ENCODE measurements around the gene RALGAPA2.

RALGAPA2 gene

GRCh38 chr20:20585146-20585545, 127.3 kb downstream of the RALGAPA2 start:
- DNase-seq (ENCODE audit: extremely low read depth in 1 of 2, low read depth in 1 of 2): no peak

GRCh38 chr20:20582734-20583133, 129.7 kb downstream of the RALGAPA2 start:
- no peak for DNase-seq (ENCODE audit: extremely low read depth in 1 of 2, low read depth in 1 of 2)

GRCh38 chr20:20580139-20580538, 132.3 kb downstream of the RALGAPA2 start:
- DNase-seq (ENCODE audit: extremely low read depth in 1 of 2, low read depth in 1 of 2): no peak

- DNase-seq (ENCODE audit: extremely low read depth in 1 of 2, low read depth in 1 of 2): no peak
These were observed 133.6 kb downstream of the RALGAPA2 start for GRCh38 chr20:20578838-20579237.

GRCh38 chr20:20573797-20574196, 138.6 kb downstream of the RALGAPA2 start:
- DNase-seq (ENCODE audit: extremely low read depth in 1 of 2, low read depth in 1 of 2): no peak

- DNase-seq (ENCODE audit: extremely low read depth in 1 of 2, low read depth in 1 of 2): no peak
These were observed 141.2 kb downstream of the RALGAPA2 start for GRCh38 chr20:20571068-20571780.

- no peak for DNase-seq (ENCODE audit: extremely low read depth in 1 of 2, low read depth in 1 of 2)
These were observed 143.7 kb downstream of the RALGAPA2 start for GRCh38 chr20:20568604-20569205.

- no peak for DNase-seq (ENCODE audit: extremely low read depth in 1 of 2, low read depth in 1 of 2)
These were observed 144.7 kb downstream of the RALGAPA2 start for GRCh38 chr20:20567712-20568111.

GRCh38 chr20:20566516-20566915, 145.9 kb downstream of the RALGAPA2 start:
- DNase-seq (ENCODE audit: extremely low read depth in 1 of 2, low read depth in 1 of 2): no peak

- DNase-seq (ENCODE audit: extremely low read depth in 1 of 2, low read depth in 1 of 2): no peak
These were observed 148.2 kb downstream of the RALGAPA2 start for GRCh38 chr20:20564279-20564678.

GRCh38 chr20:20562507-20562906, 149.9 kb downstream of the RALGAPA2 start:
- DNase-seq (ENCODE audit: extremely low read depth in 1 of 2, low read depth in 1 of 2): no peak

- no peak for DNase-seq (ENCODE audit: extremely low read depth in 1 of 2, low read depth in 1 of 2)
These were observed 150.6 kb downstream of the RALGAPA2 start for GRCh38 chr20:20561841-20562240.

- DNase-seq (ENCODE audit: extremely low read depth in 1 of 2, low read depth in 1 of 2): no peak
These were observed 151.3 kb downstream of the RALGAPA2 start for GRCh38 chr20:20561172-20561571.

GRCh38 chr20:20557406-20557805, 155.0 kb downstream of the RALGAPA2 start:
- no peak for DNase-seq (ENCODE audit: extremely low read depth in 1 of 2, low read depth in 1 of 2)

- no peak for DNase-seq (ENCODE audit: extremely low read depth in 1 of 2, low read depth in 1 of 2)
These were observed 156.6 kb downstream of the RALGAPA2 start for GRCh38 chr20:20555838-20556237.

GRCh38 chr20:20554951-20555350, 157.5 kb downstream of the RALGAPA2 start:
- no peak for DNase-seq (ENCODE audit: extremely low read depth in 1 of 2, low read depth in 1 of 2)

- DNase-seq (ENCODE audit: extremely low read depth in 1 of 2, low read depth in 1 of 2): no peak
These were observed 158.9 kb downstream of the RALGAPA2 start for GRCh38 chr20:20553541-20553940.

GRCh38 chr20:20552076-20552475, 160.4 kb downstream of the RALGAPA2 start:
- no peak for DNase-seq (ENCODE audit: extremely low read depth in 1 of 2, low read depth in 1 of 2)

GRCh38 chr20:20551409-20551808, 161.0 kb downstream of the RALGAPA2 start:
- DNase-seq (ENCODE audit: extremely low read depth in 1 of 2, low read depth in 1 of 2): no peak

GRCh38 chr20:20549704-20550103, 162.7 kb downstream of the RALGAPA2 start:
- no peak for DNase-seq (ENCODE audit: extremely low read depth in 1 of 2, low read depth in 1 of 2)

GRCh38 chr20:20549267-20549612, 163.2 kb downstream of the RALGAPA2 start:
- DNase-seq (ENCODE audit: extremely low read depth in 1 of 2, low read depth in 1 of 2): no peak

- DNase-seq (ENCODE audit: extremely low read depth in 1 of 2, low read depth in 1 of 2): no peak
These were observed 163.7 kb downstream of the RALGAPA2 start for GRCh38 chr20:20548527-20549266.
